ENCODE measurements around the gene CEP85L.

DNA sequence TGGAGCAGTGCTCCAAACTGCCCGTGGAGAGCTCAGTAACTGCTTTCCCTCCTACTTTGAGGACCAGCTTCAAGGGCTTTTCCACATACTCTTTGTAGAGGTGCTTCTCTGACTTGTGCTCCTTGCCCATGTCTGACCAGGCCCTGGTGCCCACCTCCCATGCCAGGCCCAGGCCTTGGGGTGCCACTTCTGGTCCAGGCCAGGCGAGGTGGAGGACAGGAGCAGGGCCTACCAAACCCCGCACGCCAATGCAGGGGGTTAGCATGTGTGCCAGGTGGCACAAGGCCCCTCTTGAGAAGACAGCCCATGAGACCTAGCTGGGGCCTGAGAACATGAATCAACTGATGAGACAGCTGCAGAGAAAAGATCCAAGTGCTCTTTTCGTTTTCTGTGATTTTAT, 150.3 kb downstream of the CEP85L start:
- TF ChIP-seq, protein P1, sequence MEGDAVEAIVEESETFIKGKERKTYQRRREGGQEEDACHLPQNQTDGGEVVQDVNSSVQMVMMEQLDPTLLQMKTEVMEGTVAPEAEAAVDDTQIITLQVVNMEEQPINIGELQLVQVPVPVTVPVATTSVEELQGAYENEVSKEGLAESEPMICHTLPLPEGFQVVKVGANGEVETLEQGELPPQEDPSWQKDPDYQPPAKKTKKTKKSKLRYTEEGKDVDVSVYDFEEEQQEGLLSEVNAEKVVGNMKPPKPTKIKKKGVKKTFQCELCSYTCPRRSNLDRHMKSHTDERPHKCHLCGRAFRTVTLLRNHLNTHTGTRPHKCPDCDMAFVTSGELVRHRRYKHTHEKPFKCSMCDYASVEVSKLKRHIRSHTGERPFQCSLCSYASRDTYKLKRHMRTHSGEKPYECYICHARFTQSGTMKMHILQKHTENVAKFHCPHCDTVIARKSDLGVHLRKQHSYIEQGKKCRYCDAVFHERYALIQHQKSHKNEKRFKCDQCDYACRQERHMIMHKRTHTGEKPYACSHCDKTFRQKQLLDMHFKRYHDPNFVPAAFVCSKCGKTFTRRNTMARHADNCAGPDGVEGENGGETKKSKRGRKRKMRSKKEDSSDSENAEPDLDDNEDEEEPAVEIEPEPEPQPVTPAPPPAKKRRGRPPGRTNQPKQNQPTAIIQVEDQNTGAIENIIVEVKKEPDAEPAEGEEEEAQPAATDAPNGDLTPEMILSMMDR (conservative IDR thresholded peaks at IDR 0.05 in 1 of 2, IDR thresholded peaks at IDR 0.05 in 1 of 2; ENCODE audit: low read depth in 1 of 2, low read length in 2 of 2) = no peak
- no peak for TF ChIP-seq EZH2 (IDR thresholded peaks at IDR 0.05; ENCODE audit: low read length, missing control alignments)

Data from fibroblast of lung (primary cell).